BJ (cell line): ENCODE measurements around the gene RALGDS. TPM values are rescaled to one million over a fixed set of nuclear protein-coding genes. Genes with fewer than 3 reads are reported as not detected.

Experiments
- CTCF ChIA-PET: fragments of 350-600 bp; formaldehyde crosslinking; extraction: SDS; loops from one replicate; lab custom pipeline; 2021; ENCODE audit warnings: antibody characterized with exemption, inconsistent platforms; lab: Yijun Ruan, JAX
- POLR2A ChIA-PET: fragments of 300-600 bp; sonication (Branson Sonifier 250); formaldehyde crosslinking; extraction: SDS; loops from one replicate; lab custom pipeline; 2021; ENCODE audit warnings: antibody characterized with exemption; lab: Charles Lee
- DNase-seq: peaks from one replicate; pipeline ENCODE4 v3.0.0-alpha.2; 2011; ENCODE audit warnings: low read depth
- H3K27me3 ChIP-seq: 2 replicates; pipeline ENCODE4 v1.6.0; 2011; ENCODE audit warnings: low read length; ENCODE audit not compliant: control insufficient read depth, insufficient read depth
- H3K36me3 ChIP-seq: 2 replicates; pipeline ENCODE4 v1.5.1; 2011; ENCODE audit warnings: low read length; ENCODE audit not compliant: control insufficient read depth, insufficient read depth
- H3K4me3 ChIP-seq: 2 replicates; pipeline ENCODE4 v1.5.1; 2011; ENCODE audit warnings: low read depth, mild to moderate bottlenecking, control low read depth, low read length
- polyA plus RNA-seq: library from polyadenylated mRNA; depleted of rRNA; stranded (reverse); fragments of >200 nt; gene quantifications from 2 replicates; pipeline ENCODE4 v1.2.3, GENCODE V29; 2011
- TF ChIP-seq, protein P1 (sequence below): IDR thresholded peaks from 2 replicates; pipeline ENCODE4 v1.5.1; 2011; ENCODE audit warnings: low read depth, mild to moderate bottlenecking, control low read depth, inconsistent platforms, low read length, moderate library complexity; ENCODE audit not compliant: insufficient read depth

RALGDS gene
- polyA plus RNA-seq, 1 experiment: 25.1 TPM

DNA sequence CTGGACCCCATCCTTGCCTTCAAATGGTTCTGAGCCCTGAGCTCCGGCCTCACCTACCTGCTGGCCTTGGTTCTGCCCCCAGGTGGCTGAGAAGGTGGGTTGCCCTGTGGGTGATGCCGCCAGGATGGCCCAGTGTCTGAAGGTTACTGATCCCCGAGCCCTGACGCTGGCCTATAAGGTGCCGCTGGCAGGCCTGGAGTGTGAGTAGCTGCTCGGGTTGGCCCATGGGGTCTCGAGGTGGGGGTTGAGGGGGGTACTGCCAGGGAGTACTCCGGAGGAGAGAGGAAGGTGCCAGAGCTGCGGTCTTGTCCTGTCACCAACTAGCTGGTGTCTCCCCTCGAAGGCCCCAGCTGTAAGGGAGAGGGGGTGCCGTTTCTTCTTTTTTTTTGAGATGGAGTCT is 54.0 kb downstream of the RALGDS start:
- Histone ChIP-seq H3K27me3 (no peaks in the 10 kb centered on the region), H3K36me3 (peaks cover 2% of the 10 kb centered on the region; the same call in 1 of the 2 replicates), H3K4me3 (no peak overlapping the region)
- TF ChIP-seq, protein P1, sequence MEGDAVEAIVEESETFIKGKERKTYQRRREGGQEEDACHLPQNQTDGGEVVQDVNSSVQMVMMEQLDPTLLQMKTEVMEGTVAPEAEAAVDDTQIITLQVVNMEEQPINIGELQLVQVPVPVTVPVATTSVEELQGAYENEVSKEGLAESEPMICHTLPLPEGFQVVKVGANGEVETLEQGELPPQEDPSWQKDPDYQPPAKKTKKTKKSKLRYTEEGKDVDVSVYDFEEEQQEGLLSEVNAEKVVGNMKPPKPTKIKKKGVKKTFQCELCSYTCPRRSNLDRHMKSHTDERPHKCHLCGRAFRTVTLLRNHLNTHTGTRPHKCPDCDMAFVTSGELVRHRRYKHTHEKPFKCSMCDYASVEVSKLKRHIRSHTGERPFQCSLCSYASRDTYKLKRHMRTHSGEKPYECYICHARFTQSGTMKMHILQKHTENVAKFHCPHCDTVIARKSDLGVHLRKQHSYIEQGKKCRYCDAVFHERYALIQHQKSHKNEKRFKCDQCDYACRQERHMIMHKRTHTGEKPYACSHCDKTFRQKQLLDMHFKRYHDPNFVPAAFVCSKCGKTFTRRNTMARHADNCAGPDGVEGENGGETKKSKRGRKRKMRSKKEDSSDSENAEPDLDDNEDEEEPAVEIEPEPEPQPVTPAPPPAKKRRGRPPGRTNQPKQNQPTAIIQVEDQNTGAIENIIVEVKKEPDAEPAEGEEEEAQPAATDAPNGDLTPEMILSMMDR: no peak
- CTCF ChIA-PET: no interaction called here
- POLR2A ChIA-PET: interaction anchor here (1.0 kb wide), 1 partner anchor 9 kb away, joined by 3 read pairs; no protein-coding TSS in a partner anchor
- DNase-seq: no peak

DNA sequence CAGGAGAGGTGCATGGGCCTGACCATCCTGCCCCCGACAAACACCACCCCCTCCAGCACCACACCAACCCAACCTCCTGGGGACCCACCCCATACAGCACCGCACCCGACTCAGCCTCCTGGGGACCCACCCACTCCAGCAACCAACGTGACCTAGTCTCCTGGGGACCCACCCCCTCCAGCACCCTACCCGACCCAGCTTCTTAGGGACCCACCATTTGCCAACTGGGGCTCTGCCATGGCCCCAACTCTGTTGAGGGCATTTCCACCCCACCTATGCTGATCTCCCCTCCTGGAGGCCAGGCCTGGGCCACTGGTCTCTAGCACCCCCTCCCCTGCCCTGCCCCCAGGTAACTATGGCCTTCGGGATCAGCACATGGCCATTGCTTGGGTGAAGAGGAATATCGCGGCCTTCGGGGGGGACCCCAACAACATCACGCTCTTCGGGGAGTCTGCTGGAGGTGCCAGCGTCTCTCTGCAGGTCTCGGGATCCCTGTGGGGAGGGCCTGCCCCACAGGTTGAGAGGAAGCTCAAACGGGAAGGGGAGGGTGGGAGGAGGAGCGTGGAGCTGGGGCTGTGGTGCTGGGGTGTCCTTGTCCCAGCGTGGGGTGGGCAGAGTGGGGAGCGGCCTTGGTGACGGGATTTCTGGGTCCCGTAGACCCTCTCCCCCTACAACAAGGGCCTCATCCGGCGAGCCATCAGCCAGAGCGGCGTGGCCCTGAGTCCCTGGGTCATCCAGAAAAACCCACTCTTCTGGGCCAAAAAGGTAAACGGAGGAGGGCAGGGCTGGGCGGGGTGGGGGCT is 54.7 kb downstream of the RALGDS start:
- POLR2A ChIA-PET: interaction anchor here (1.0 kb wide), 1 partner anchor 10 kb away, joined by 3 read pairs; no protein-coding TSS in a partner anchor

DNA sequence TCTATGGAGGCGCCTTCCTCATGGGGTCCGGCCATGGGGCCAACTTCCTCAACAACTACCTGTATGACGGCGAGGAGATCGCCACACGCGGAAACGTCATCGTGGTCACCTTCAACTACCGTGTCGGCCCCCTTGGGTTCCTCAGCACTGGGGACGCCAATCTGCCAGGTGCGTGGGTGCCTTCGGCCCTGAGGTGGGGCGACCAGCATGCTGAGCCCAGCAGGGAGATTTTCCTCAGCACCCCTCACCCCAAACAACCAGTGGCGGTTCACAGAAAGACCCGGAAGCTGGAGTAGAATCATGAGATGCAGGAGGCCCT is 56.0 kb downstream of the RALGDS start:
- TF ChIP-seq, protein P1: no peak
- Histone ChIP-seq H3K4me3 (no peak overlapping the region), H3K27me3 (no peaks in the 10 kb centered on the region), H3K36me3 (peaks cover 2% of the 10 kb centered on the region; the same call in 1 of the 2 replicates)
- DNase-seq: no peak
- ChIA-PET POLR2A (no interaction called here), CTCF (no interaction called here)

More for the DNA sequence above, 54.7 kb downstream of the RALGDS start:
- TF ChIP-seq, protein P1: no peak
- Histone ChIP-seq H3K27me3 (no peaks in the 10 kb centered on the region), H3K4me3 (no peak overlapping the region), H3K36me3 (peaks cover 2% of the 10 kb centered on the region; the same call in 1 of the 2 replicates)
- no peak for DNase-seq
- CTCF ChIA-PET: no interaction called here

DNA sequence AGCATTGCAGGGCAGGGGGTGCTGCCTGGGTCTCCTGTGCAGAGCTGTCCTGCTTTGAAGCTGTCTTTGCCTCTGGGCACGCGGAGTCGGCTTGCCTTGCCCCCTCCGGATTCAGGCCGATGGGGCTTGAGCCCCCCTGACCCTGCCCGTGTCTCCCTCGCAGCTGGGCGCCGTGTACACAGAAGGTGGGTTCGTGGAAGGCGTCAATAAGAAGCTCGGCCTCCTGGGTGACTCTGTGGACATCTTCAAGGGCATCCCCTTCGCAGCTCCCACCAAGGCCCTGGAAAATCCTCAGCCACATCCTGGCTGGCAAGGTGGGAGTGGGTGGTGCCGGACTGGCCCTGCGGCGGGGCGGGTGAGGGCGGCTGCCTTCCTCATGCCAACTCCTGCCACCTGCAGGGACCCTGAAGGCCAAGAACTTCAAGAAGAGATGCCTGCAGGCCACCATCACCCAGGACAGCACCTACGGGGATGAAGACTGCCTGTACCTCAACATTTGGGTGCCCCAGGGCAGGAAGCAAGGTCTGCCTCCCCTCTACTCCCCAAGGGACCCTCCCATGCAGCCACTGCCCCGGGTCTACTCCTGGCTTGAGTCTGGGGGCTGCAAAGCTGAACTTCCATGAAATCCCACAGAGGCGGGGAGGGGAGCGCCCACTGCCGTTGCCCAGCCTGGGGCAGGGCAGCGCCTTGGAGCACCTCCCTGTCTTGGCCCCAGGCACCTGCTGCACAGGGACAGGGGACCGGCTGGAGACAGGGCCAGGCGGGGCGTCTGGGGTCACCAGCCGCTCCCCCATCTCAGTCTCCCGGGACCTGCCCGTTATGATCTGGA is 56.6 kb downstream of the RALGDS start:
- ChIA-PET CTCF (interaction anchor here (1.6 kb wide), 1 partner anchor 10 kb away, joined by 8 read pairs; no protein-coding TSS in a partner anchor), POLR2A (no interaction called here)
- H3K36me3 ChIP-seq: peaks cover 2% of the 10 kb centered on the region; the same call in 1 of the 2 replicates
- DNase-seq: no peak
- no peaks in the 10 kb centered on the region for H3K27me3 ChIP-seq
- H3K4me3 ChIP-seq: no peak overlapping the region
- TF ChIP-seq, protein P1: no peak
